Breast epithelium (tissue), 3 donors: ENCODE measurements around the gene LDB3.

Source experiments
- CTCF ChIP-seq, 3 donors: fragments of 450-650 bp; IDR thresholded peaks; one replicate each; pipeline ENCODE4 v1.5.1; 2016 to 2017; ENCODE audit warnings: antibody characterized with exemption in 3 of 3, mild to moderate bottlenecking in 3 of 3, moderate library complexity in 3 of 3
- POLR2A ChIP-seq: fragments of 450-650 bp; IDR thresholded peaks from one replicate; pipeline ENCODE4 v1.6.1; 2016; ENCODE audit warnings: antibody characterized with exemption, mild to moderate bottlenecking, moderate library complexity

- TF ChIP-seq CTCF (IDR thresholded peaks at IDR 0.05) (no peak), POLR2A (no peak)
Observed at GRCh38 chr10:86673216-86673826, 5.0 kb downstream of the LDB3 start.
